Endothelial cell of umbilical vein (primary cell): ENCODE data around the gene POLR3B.

Experiments used
- CTCF ChIP-seq, 2 donors: IDR thresholded peaks; 1 replicate in 1 of 2; 2 replicates in 1 of 2; pipeline ENCODE4 v1.5.1; 2011; ENCODE audit warnings: low read length in 2 of 2, mild to moderate bottlenecking in 2 of 2, moderate library complexity in 2 of 2, control low read depth in 1 of 2, inconsistent platforms in 1 of 2, low read depth in 1 of 2; ENCODE audit not compliant: insufficient read depth in 1 of 2; ENCODE audit errors: extremely low read depth in 1 of 2
- EZH2 ChIP-seq: IDR thresholded peaks from 2 replicates; pipeline ENCODE4 v1.6.1; 2012; ENCODE audit warnings: borderline replicate concordance, low read depth, mild to moderate bottlenecking, moderate library complexity, low read length, inconsistent platforms; ENCODE audit not compliant: severe bottlenecking
- JUN ChIP-seq: IDR thresholded peaks from 2 replicates; pipeline ENCODE4 v1.6.1; 2011; ENCODE audit warnings: borderline replicate concordance, low read depth; ENCODE audit not compliant: insufficient read length, insufficient read depth
- POLR2AphosphoS5 ChIP-seq: IDR thresholded peaks from 2 replicates; pipeline ENCODE4 v1.6.1; 2012; ENCODE audit warnings: low read depth, mild to moderate bottlenecking, control low read depth, low read length, moderate library complexity; ENCODE audit not compliant: insufficient read depth

GRCh38 chr12:106332536-106332935 is 25.0 kb upstream of the POLR3B start:
- TF ChIP-seq POLR2AphosphoS5 (no peak), JUN (no peak), CTCF (IDR thresholded peaks at IDR 0.05; ENCODE audit: extremely low read depth in 1 of 2, insufficient read depth in 1 of 2, low read depth in 1 of 2, low read length in 2 of 2) (no peak), EZH2 (no peak)
